HEK293 (cell line): ENCODE results near the gene CHST5.

Experiments
- BCL11A ChIP-seq: fragments of 450-650 bp; formaldehyde crosslinking; IDR thresholded peaks from 2 replicates; pipeline ENCODE4 v1.5.1; 2016; ENCODE audit warnings: low read depth, missing biosample characterization, missing genetic modification characterization
- KLF1 ChIP-seq: fragments of 450-650 bp; formaldehyde crosslinking; IDR thresholded peaks from 2 replicates; pipeline ENCODE4 v1.5.1; 2016; ENCODE audit warnings: missing biosample characterization, missing genetic modification characterization
- KLF16 ChIP-seq: fragments of 450-650 bp; formaldehyde crosslinking; IDR thresholded peaks from 2 replicates; pipeline ENCODE4 v1.5.1; 2017; ENCODE audit warnings: missing biosample characterization, missing genetic modification characterization
- ZNF140 ChIP-seq: fragments of 450-650 bp; formaldehyde crosslinking; IDR thresholded peaks from 2 replicates; pipeline ENCODE4 v1.5.1; 2016; ENCODE audit warnings: missing biosample characterization, missing genetic modification characterization
- ZNF169 ChIP-seq: fragments of 450-650 bp; formaldehyde crosslinking; IDR thresholded peaks from 2 replicates; pipeline ENCODE4 v1.5.1; 2016; ENCODE audit warnings: missing biosample characterization, missing genetic modification characterization
- ZNF292 ChIP-seq: fragments of 450-650 bp; formaldehyde crosslinking; IDR thresholded peaks from 2 replicates; pipeline ENCODE4 v1.5.1; 2016; ENCODE audit warnings: low read depth, missing biosample characterization, missing genetic modification characterization, borderline replicate concordance
- ZNF664 ChIP-seq: fragments of 450-650 bp; formaldehyde crosslinking; IDR thresholded peaks from 2 replicates; pipeline ENCODE4 v1.5.1; 2016; ENCODE audit warnings: missing biosample characterization, missing genetic modification characterization
- TF ChIP-seq, protein P1 (sequence below): fragments of 450-650 bp; formaldehyde crosslinking; IDR thresholded peaks from 2 replicates; pipeline ENCODE4 v1.5.1; 2016; ENCODE audit warnings: missing biosample characterization, missing genetic modification characterization
- TF ChIP-seq, protein P2 (sequence below): fragments of 450-650 bp; formaldehyde crosslinking; IDR thresholded peaks from 2 replicates; pipeline ENCODE4 v1.5.1; 2017; ENCODE audit warnings: missing biosample characterization, missing genetic modification characterization
- TF ChIP-seq, protein P3 (sequence below): fragments of 450-650 bp; formaldehyde crosslinking; IDR thresholded peaks from 2 replicates; pipeline ENCODE4 v1.5.1; 2016; ENCODE audit warnings: missing biosample characterization, missing genetic modification characterization

DNA sequence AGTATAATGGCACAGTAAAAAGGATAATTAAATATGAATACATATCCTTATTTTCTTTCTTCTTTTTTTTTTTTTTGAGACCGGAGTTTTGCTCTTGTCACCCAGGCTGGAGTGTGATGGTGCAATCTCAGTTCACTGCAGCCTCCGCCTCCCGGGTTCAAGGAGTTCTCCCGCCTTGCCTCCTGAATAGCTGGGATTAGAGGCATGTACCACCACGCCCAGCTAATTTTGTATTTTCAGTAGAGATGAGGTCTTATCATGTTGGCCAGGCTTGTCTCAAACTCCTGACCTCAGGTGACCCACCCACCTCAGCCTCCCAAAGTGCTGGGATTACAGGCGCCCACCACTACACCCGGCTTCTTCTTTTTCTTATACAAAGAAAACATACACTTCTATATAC lies 42.3 kb upstream of the CHST5 start:
- TF ChIP-seq, protein P1, sequence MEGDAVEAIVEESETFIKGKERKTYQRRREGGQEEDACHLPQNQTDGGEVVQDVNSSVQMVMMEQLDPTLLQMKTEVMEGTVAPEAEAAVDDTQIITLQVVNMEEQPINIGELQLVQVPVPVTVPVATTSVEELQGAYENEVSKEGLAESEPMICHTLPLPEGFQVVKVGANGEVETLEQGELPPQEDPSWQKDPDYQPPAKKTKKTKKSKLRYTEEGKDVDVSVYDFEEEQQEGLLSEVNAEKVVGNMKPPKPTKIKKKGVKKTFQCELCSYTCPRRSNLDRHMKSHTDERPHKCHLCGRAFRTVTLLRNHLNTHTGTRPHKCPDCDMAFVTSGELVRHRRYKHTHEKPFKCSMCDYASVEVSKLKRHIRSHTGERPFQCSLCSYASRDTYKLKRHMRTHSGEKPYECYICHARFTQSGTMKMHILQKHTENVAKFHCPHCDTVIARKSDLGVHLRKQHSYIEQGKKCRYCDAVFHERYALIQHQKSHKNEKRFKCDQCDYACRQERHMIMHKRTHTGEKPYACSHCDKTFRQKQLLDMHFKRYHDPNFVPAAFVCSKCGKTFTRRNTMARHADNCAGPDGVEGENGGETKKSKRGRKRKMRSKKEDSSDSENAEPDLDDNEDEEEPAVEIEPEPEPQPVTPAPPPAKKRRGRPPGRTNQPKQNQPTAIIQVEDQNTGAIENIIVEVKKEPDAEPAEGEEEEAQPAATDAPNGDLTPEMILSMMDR (tag by site-specific recombination): no peak
- TF ChIP-seq ZNF292: no peak
- TF ChIP-seq, protein P2, sequence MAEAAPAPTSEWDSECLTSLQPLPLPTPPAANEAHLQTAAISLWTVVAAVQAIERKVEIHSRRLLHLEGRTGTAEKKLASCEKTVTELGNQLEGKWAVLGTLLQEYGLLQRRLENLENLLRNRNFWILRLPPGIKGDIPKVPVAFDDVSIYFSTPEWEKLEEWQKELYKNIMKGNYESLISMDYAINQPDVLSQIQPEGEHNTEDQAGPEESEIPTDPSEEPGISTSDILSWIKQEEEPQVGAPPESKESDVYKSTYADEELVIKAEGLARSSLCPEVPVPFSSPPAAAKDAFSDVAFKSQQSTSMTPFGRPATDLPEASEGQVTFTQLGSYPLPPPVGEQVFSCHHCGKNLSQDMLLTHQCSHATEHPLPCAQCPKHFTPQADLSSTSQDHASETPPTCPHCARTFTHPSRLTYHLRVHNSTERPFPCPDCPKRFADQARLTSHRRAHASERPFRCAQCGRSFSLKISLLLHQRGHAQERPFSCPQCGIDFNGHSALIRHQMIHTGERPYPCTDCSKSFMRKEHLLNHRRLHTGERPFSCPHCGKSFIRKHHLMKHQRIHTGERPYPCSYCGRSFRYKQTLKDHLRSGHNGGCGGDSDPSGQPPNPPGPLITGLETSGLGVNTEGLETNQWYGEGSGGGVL: no peak
- no peak for TF ChIP-seq ZNF664 (tag by site-specific recombination)
- TF ChIP-seq ZNF140 (tag by site-specific recombination): no peak
- no peak for TF ChIP-seq KLF1
- TF ChIP-seq, protein P3, sequence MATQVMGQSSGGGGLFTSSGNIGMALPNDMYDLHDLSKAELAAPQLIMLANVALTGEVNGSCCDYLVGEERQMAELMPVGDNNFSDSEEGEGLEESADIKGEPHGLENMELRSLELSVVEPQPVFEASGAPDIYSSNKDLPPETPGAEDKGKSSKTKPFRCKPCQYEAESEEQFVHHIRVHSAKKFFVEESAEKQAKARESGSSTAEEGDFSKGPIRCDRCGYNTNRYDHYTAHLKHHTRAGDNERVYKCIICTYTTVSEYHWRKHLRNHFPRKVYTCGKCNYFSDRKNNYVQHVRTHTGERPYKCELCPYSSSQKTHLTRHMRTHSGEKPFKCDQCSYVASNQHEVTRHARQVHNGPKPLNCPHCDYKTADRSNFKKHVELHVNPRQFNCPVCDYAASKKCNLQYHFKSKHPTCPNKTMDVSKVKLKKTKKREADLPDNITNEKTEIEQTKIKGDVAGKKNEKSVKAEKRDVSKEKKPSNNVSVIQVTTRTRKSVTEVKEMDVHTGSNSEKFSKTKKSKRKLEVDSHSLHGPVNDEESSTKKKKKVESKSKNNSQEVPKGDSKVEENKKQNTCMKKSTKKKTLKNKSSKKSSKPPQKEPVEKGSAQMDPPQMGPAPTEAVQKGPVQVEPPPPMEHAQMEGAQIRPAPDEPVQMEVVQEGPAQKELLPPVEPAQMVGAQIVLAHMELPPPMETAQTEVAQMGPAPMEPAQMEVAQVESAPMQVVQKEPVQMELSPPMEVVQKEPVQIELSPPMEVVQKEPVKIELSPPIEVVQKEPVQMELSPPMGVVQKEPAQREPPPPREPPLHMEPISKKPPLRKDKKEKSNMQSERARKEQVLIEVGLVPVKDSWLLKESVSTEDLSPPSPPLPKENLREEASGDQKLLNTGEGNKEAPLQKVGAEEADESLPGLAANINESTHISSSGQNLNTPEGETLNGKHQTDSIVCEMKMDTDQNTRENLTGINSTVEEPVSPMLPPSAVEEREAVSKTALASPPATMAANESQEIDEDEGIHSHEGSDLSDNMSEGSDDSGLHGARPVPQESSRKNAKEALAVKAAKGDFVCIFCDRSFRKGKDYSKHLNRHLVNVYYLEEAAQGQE: no peak
- TF ChIP-seq ZNF169 (tag by site-specific recombination): no peak
- TF ChIP-seq KLF16 (tag by site-specific recombination): no peak
- TF ChIP-seq BCL11A: no peak
